HUES6 (cell line): ENCODE results near the gene FCHSD2.
"Not testable (repeated sequence)": the region's sequence is repeated elsewhere in the genome, so short reads cannot be mapped to it uniquely, and the experiment has no call there.

Experiments used
- H3K27ac ChIP-seq: 2 replicates; pipeline ENCODE4 v1.7.0; 2013; ENCODE audit warnings: low read depth, mild to moderate bottlenecking, low read length, inconsistent platforms
- H3K27me3 ChIP-seq: 2 replicates; pipeline ENCODE4 v1.6.1; 2013; ENCODE audit warnings: low read length; ENCODE audit not compliant: control insufficient read depth, insufficient read depth
- H3K36me3 ChIP-seq: 2 replicates; pipeline ENCODE4 v1.6.1; 2013; ENCODE audit warnings: low read length; ENCODE audit not compliant: control insufficient read depth, insufficient read depth
- H3K4me1 ChIP-seq: 2 replicates; pipeline ENCODE4 v1.6.1; 2013; ENCODE audit warnings: low read length; ENCODE audit not compliant: control insufficient read depth, insufficient read depth
- H3K4me3 ChIP-seq: 2 replicates; pipeline ENCODE4 v1.5.1; 2013; ENCODE audit warnings: low read depth, low read length
- H3K9ac ChIP-seq: one replicate; pipeline ENCODE4 v1.6.1; 2013; ENCODE audit warnings: mild to moderate bottlenecking, low read length
- H3K9me3 ChIP-seq: 2 replicates; pipeline ENCODE4 v1.6.1; 2013; ENCODE audit warnings: low read depth, low read length; ENCODE audit not compliant: control insufficient read depth, insufficient read depth

The FCHSD2 gene

GRCh38 chr11:72867970-72868369 is 274.1 kb downstream of the FCHSD2 start:
- Histone ChIP-seq H3K4me3 (no peak overlapping the region), H3K9ac (no peak overlapping the region), H3K9me3 (no peaks in the 10 kb centered on the region), H3K36me3 (no peaks in the 10 kb centered on the region), H3K27ac (no peak overlapping the region), H3K4me1 (no peaks in the 10 kb centered on the region), H3K27me3 (no peaks in the 10 kb centered on the region)

GRCh38 chr11:72864702-72865655 is 277.1 kb downstream of the FCHSD2 start:
- peaks cover 5% of the 10 kb centered on the region; the same call in 1 of the 2 replicates for H3K4me1 ChIP-seq
- H3K4me3 ChIP-seq, result no peak overlapping the region
- H3K9ac ChIP-seq, result no peak overlapping the region
- H3K27ac ChIP-seq, result no peak overlapping the region
- H3K9me3 ChIP-seq, result no peaks in the 10 kb centered on the region
- no peaks in the 10 kb centered on the region for H3K36me3 ChIP-seq
- no peaks in the 10 kb centered on the region for H3K27me3 ChIP-seq

DNA sequence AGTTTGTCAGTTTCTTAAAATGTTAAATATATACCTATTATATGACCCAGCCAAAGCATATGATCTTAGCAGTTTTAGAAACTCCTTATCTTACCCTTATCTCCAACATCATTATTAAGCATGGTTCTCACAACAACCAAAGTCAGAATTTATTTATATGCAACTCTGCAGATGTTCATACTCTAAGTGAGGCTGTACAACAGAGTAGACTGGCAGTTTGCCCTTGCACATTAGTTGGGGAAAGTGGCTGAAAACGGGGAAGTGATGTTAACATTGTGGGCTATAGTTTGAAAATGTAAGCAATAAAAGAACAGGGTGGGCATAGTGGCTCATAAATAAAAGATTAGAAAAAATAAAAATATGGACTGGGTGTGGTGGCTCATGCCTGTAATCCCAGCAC is 278.2 kb downstream of the FCHSD2 start:
- no peak overlapping the region for H3K4me3 ChIP-seq
- H3K9me3 ChIP-seq, result no peaks in the 10 kb centered on the region
- H3K36me3 ChIP-seq, result no peaks in the 10 kb centered on the region
- no peak overlapping the region for H3K27ac ChIP-seq
- no peak overlapping the region for H3K9ac ChIP-seq
- no peaks in the 10 kb centered on the region for H3K27me3 ChIP-seq
- H3K4me1 ChIP-seq, result peaks cover 5% of the 10 kb centered on the region; the same call in 1 of the 2 replicates

GRCh38 chr11:72863091-72863490 is 279.0 kb downstream of the FCHSD2 start:
- Histone ChIP-seq H3K4me3 (no peak overlapping the region), H3K9ac (no peak overlapping the region), H3K27ac (no peak overlapping the region), H3K9me3 (no peaks in the 10 kb centered on the region), H3K4me1 (peaks cover 5% of the 10 kb centered on the region; the same call in 1 of the 2 replicates), H3K27me3 (no peaks in the 10 kb centered on the region), H3K36me3 (no peaks in the 10 kb centered on the region)

- Histone ChIP-seq H3K36me3 (no peaks in the 10 kb centered on the region), H3K9me3 (no peaks in the 10 kb centered on the region), H3K4me3 (no peak overlapping the region), H3K9ac (no peak overlapping the region), H3K4me1 (peaks cover 5% of the 10 kb centered on the region; the same call in 1 of the 2 replicates), H3K27me3 (no peaks in the 10 kb centered on the region), H3K27ac (no peak overlapping the region)
These were observed 281.5 kb downstream of the FCHSD2 start for GRCh38 chr11:72860592-72860991.

DNA sequence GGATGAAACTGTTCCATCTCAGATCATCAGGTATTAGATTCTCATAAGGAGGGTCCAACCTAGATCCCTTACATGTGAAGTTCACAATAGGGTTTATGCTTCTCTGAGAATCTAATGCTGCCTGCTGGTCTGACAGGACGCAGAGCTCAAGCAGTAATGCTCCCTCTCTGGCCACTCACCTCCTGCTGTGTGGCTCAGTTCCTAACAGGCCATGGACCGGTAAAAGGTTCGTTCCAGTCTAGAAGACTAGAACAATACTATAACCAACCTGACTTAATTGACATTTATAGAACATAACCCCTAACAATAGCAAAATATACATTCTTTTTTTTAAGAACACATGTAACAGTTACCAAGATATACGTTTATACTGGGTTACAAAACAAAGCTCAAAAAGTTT is 282.1 kb downstream of the FCHSD2 start:
- H3K4me3 ChIP-seq, result no peak overlapping the region
- H3K4me1 ChIP-seq, result peaks cover 5% of the 10 kb centered on the region; the same call in 1 of the 2 replicates
- no peaks in the 10 kb centered on the region for H3K36me3 ChIP-seq
- no peak overlapping the region for H3K9ac ChIP-seq
- H3K27me3 ChIP-seq, result no peaks in the 10 kb centered on the region
- H3K9me3 ChIP-seq, result no peaks in the 10 kb centered on the region
- H3K27ac ChIP-seq, result no peak overlapping the region

DNA sequence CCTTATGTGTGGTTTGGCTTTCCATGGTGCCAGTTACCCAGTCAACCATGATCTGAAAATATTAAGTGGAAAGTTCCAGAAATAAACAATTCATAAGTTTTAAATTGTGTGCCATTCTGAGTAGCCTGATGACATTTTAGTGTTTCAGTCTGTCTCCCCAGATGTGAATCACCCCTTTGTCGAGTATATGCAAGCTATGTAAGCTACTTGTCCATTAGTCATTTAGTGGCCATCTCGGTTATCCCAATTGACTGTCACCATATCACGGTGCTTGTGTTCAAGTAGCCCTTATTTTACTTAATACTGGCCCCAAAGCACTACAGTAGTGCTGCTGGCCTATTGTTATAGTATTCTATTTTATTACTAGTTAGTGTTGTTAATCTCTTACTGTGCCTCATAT is 283.0 kb downstream of the FCHSD2 start:
- no peak overlapping the region for H3K9ac ChIP-seq
- peaks cover 5% of the 10 kb centered on the region; the same call in 1 of the 2 replicates for H3K4me1 ChIP-seq
- no peaks in the 10 kb centered on the region for H3K9me3 ChIP-seq
- no peak overlapping the region for H3K4me3 ChIP-seq
- no peak overlapping the region for H3K27ac ChIP-seq
- no peaks in the 10 kb centered on the region for H3K36me3 ChIP-seq
- no peaks in the 10 kb centered on the region for H3K27me3 ChIP-seq

- H3K9me3 ChIP-seq, H3K4me1 ChIP-seq, H3K4me3 ChIP-seq, H3K27ac ChIP-seq, H3K27me3 ChIP-seq, H3K9ac ChIP-seq, H3K36me3 ChIP-seq: not testable (repeated sequence)
These were observed 283.9 kb downstream of the FCHSD2 start for GRCh38 chr11:72858267-72858666.

DNA sequence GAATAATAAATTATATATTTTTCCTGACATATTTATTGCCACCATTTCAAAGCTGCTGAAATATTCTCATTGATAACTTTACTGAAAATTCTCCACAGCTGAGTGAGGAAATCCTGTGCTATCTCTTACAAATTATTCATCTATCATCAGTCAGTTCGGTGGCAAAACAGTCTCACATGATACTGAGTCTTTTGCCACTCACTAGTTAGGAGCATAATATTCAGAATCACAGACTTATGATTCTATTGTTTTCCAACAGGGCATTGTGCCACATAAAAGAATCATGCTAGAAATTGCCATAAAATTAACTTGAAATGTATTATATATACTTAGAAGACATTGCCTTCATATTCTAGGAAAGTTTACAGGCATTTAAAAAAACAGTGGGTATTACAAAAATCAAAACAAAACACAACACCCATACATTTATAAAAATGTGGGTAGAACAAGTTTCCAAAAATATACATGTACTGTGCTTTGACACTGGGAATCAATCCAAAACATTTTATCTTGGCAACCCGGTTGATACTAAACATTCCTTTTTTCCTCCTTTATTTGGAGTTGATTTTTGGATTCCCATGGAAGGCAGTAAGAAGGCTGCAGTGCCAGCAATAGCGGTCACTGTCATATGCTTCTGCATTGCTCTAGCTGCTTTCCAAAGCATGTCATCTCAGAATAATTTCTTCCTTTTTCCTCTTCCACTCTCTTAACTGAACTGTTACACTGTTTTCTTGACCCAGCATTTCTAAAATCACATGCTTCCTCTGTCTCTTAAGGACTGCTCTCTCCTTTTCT is 285.4 kb downstream of the FCHSD2 start:
- no peaks in the 10 kb centered on the region for H3K27me3 ChIP-seq
- H3K36me3 ChIP-seq, result no peaks in the 10 kb centered on the region
- no peak overlapping the region for H3K27ac ChIP-seq
- no peaks in the 10 kb centered on the region for H3K9me3 ChIP-seq
- H3K9ac ChIP-seq, result no peak overlapping the region
- H3K4me1 ChIP-seq, result no peaks in the 10 kb centered on the region
- H3K4me3 ChIP-seq, result no peak overlapping the region

DNA sequence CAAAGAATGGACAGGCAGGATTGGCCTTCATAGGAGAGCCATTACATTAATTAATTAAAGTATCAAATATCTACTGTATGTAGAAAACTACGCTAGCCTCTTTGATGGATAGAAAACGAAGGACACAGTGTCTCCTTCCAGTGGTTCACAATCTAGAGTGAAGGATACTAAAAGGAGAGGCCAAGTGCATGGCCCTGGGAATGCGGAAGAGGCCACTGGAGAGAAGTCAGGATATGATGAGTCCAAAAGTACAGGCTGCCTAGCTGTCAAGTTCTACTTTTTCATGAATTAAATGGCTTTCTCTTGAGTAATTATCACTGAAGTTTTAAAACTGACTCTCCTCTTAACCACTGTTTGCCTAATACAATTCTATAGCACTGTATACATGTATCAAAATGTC is 286.1 kb downstream of the FCHSD2 start:
- H3K9me3 ChIP-seq, result no peaks in the 10 kb centered on the region
- H3K4me1 ChIP-seq, result no peaks in the 10 kb centered on the region
- H3K4me3 ChIP-seq, result no peak overlapping the region
- no peaks in the 10 kb centered on the region for H3K36me3 ChIP-seq
- H3K9ac ChIP-seq, result no peak overlapping the region
- H3K27me3 ChIP-seq, result no peaks in the 10 kb centered on the region
- no peak overlapping the region for H3K27ac ChIP-seq

DNA sequence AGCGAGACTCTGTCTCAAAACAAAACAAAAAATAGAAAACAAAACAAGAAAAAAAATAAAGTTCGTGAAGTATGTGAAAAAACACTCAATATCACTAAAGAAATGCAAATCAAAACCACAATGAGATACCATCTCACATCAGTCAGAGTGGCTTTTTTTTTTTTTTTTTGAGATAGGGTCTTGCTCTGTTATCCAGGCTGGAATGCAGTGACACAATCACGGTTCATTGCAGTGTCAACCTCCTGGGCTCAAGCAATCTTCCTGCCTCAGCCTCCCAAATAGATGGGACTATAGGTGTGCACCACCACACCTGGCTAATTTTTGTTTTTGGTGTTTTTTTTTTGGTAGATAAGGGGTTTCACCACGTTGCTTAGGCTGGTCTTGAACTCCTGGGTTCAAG is 290.4 kb downstream of the FCHSD2 start:
- no peak overlapping the region for H3K4me3 ChIP-seq
- H3K36me3 ChIP-seq, result no peaks in the 10 kb centered on the region
- H3K4me1 ChIP-seq, result no peaks in the 10 kb centered on the region
- no peak overlapping the region for H3K27ac ChIP-seq
- H3K9me3 ChIP-seq, result no peaks in the 10 kb centered on the region
- H3K27me3 ChIP-seq, result no peaks in the 10 kb centered on the region
- no peak overlapping the region for H3K9ac ChIP-seq
